GM23248 (cell line): Measurements from ENCODE around the gene TDRD12.

Experiments used
- EZH2 ChIP-seq: fragments of 200-600 bp; sonication (generic); IDR thresholded peaks from 2 replicates; pipeline ENCODE4 v1.6.1; 2018; ENCODE audit warnings: antibody characterized with exemption, mild to moderate bottlenecking; ENCODE audit not compliant: insufficient read depth, poor library complexity, severe bottlenecking
- EZH2phosphoT487 ChIP-seq: fragments of 200-600 bp; sonication (generic); IDR thresholded peaks from 2 replicates; pipeline ENCODE4 v1.6.1; 2018; ENCODE audit warnings: antibody characterized with exemption, moderate library complexity, mild to moderate bottlenecking, low read depth; ENCODE audit not compliant: insufficient read depth

DNA sequence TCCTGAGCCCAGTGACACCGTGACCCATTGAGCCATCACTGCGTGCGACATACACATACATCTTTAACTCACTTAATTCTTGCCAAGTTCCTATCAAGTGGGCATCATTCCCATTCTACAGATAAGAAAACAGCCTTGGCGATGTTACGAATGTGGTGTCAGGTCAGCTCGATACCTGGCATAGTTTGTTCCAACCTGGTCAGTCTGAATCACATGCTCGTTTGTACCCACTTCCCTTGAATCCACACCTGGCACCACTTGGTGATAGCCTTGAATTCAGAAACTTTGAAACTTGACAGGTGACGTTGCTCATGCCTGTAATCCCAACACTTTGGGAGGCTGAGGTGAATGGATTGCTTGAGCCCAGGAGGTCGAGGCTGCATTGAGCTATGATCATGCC, 90.9 kb downstream of the TDRD12 start:
- no peak for TF ChIP-seq EZH2
- TF ChIP-seq EZH2phosphoT487 = no peak
